GM20431 (cell line): Measurements from ENCODE around the gene HOXC9.

Source experiments
- in situ Hi-C: fragments of 300-500 bp; cut with MseI, MboI; formaldehyde crosslinking; loops from one replicate; pipeline ENCODE4 v1.15.0; 2020; ENCODE audit warnings: low sequenced_read_pairs; ENCODE audit not compliant: unreplicated experiment

Gene HOXC9

GRCh38 chr12:53974084-53975063 lies 25.6 kb upstream of the HOXC9 start, which contains the start of gene HOTAIR:
HOTAIR (minus strand) TSS chr12:53974954.
- in situ Hi-C loops: no loop called here

- in situ Hi-C loops: no loop called here
Observed at GRCh38 chr12:53975064-53975471, 24.9 kb upstream of the HOXC9 start.

- in situ Hi-C loops: no loop called here
Observed at GRCh38 chr12:53975479-53976152, 24.3 kb upstream of the HOXC9 start.

- in situ Hi-C loops: no loop called here
Observed at GRCh38 chr12:53976172-53976822, 23.7 kb upstream of the HOXC9 start.

GRCh38 chr12:53976823-53977595 lies 23.0 kb upstream of the HOXC9 start:
- in situ Hi-C loops: no loop called here

GRCh38 chr12:53977596-53978445 lies 22.1 kb upstream of the HOXC9 start:
- in situ Hi-C loops: no loop called here

- in situ Hi-C loops: no loop called here
Observed at GRCh38 chr12:53978477-53979356, 21.2 kb upstream of the HOXC9 start.

GRCh38 chr12:53980104-53980801 lies 19.7 kb upstream of the HOXC9 start:
- in situ Hi-C loops: no loop called here

- in situ Hi-C loops: no loop called here
Observed at GRCh38 chr12:53980802-53981496, 19.0 kb upstream of the HOXC9 start.

GRCh38 chr12:53981634-53982565 lies 18.1 kb upstream of the HOXC9 start:
- in situ Hi-C loops: no loop called here

- in situ Hi-C loops: no loop called here
Observed at GRCh38 chr12:53982648-53983567, 17.1 kb upstream of the HOXC9 start.

- in situ Hi-C loops: no loop called here
Observed at GRCh38 chr12:53983568-53983949, 16.4 kb upstream of the HOXC9 start.

GRCh38 chr12:53983950-53984572 lies 15.9 kb upstream of the HOXC9 start:
- in situ Hi-C loops: no loop called here

- in situ Hi-C loops: no loop called here
Observed at GRCh38 chr12:53984901-53985691, 14.9 kb upstream of the HOXC9 start, which contains the start of gene HOXC10. HOXC10 (plus strand) TSS chr12:53985146; CDS start chr12:53985260, 114 bp downstream.
